Measurements from ENCODE around the gene IRF2. TPM values are rescaled to one million over a fixed set of nuclear protein-coding genes. Genes with fewer than 3 reads are reported as not detected.

IRF2 gene
- total and polyA plus RNA-seq, 2 donors (not counting 1 experiment from before 2014, with no cell fraction given), result 67.8 to 68.2 TPM

GRCh38 chr4:184439856-184440594, 34.3 kb downstream of the IRF2 start:
- Mint-ChIP-seq H3K27ac (peak overlapping the region; percentile 32), H3K9me3 (ENCODE audit: insufficient read depth) (no peaks in the 10 kb centered on the region), H3K4me3 (no peak overlapping the region), H3K27me3 (no peaks in the 10 kb centered on the region), H3K4me1 (peaks cover 79% of the 10 kb centered on the region)
- TF ChIP-seq EZH2 (IDR thresholded peaks at IDR 0.05; ENCODE audit: borderline replicate concordance, insufficient read depth, low read depth, low read length, poor library complexity, severe bottlenecking), result no peak
- CTCF ChIA-PET, result interaction anchor here (0.7 to 2.0 kb wide), 4 partner anchors 14 to 191 kb away, joined by 3 to 5 read pairs (median 4); no protein-coding TSS in a partner anchor
- ATAC-seq (ENCODE audit: low read depth) (no peak), DNase-seq (no peak)
- intact Hi-C loops (cut with micrococcal nuclease), result loop anchor here (2.0 kb wide), 1 partner anchor 19 kb away; no protein-coding TSS in a partner anchor
- Histone ChIP-seq H3K9me3 (ENCODE audit: control extremely low read depth in 1 of 3, control insufficient read depth in 2 of 3, insufficient read depth in 1 of 3, low read length in 2 of 3) (no peaks in the 10 kb centered on the region), H3K4me1 (ENCODE audit: control insufficient read depth in 2 of 2, insufficient read depth in 2 of 2, low read length in 2 of 2) (peaks cover 54 to 56% of the 10 kb centered on the region in 2 donors), H3K79me2 (ENCODE audit: control insufficient read depth, insufficient read depth, low read length) (peaks cover 98% of the 10 kb centered on the region), H4K20me1 (ENCODE audit: control insufficient read depth, insufficient read depth, low read length, poor library complexity, severe bottlenecking) (peaks cover 96% of the 10 kb centered on the region), H3K27ac (ENCODE audit: low read length in 2 of 2) (peak overlapping the region in 1 of 2 donors; percentile 19), H2AFZ (ENCODE audit: insufficient read depth, low read depth, low read length, poor library complexity, severe bottlenecking) (no peak overlapping the region), H3K9ac (ENCODE audit: low read length) (no peak overlapping the region), H3K27me3 (replicated peaks in 1 of 4; ENCODE audit: control extremely low read depth in 1 of 4, control insufficient read depth in 3 of 4, insufficient read depth in 4 of 4, low read length in 3 of 4) (no peaks in the 10 kb centered on the region), H3K4me3 (ENCODE audit: control extremely low read depth in 1 of 5, extremely low read depth in 1 of 5, insufficient read depth in 1 of 5, low read depth in 2 of 5, low read length in 4 of 5) (no peak overlapping the region), H3K36me3 (replicated peaks in 1 of 2; ENCODE audit: control extremely low read depth in 1 of 2, control insufficient read depth in 1 of 2, extremely low read depth in 1 of 2, insufficient read depth in 2 of 2, low read length in 1 of 2) (peaks cover 0 to 20% of the 10 kb centered on the region in 2 experiments), H3K4me2 (replicated peaks; ENCODE audit: low read depth, low read length, poor library complexity, severe bottlenecking) (no peak overlapping the region)
- POLR2A ChIA-PET, result no interaction called here
- WGBS (ENCODE audit: insufficient coverage), result 93% methylated on average over 20 of the region's 20 CpGs

GRCh38 chr4:184439386-184439785, 35.0 kb downstream of the IRF2 start:
- H3K27ac Mint-ChIP-seq, result no peak overlapping the region
- no peak for ATAC-seq (ENCODE audit: low read depth)
- WGBS (ENCODE audit: insufficient coverage), result 90% methylated on average over 2 of the region's 4 CpGs
- H3K4me3 ChIP-seq (ENCODE audit: control extremely low read depth in 1 of 5, extremely low read depth in 1 of 5, insufficient read depth in 1 of 5, low read depth in 2 of 5, low read length in 4 of 5), result no peak overlapping the region
- no peaks in the 10 kb centered on the region for H3K9me3 ChIP-seq (ENCODE audit: control extremely low read depth in 1 of 3, control insufficient read depth in 2 of 3, insufficient read depth in 1 of 3, low read length in 2 of 3)
- peaks cover 96% of the 10 kb centered on the region for H4K20me1 ChIP-seq (ENCODE audit: control insufficient read depth, insufficient read depth, low read length, poor library complexity, severe bottlenecking)
- no peak overlapping the region for H3K4me2 ChIP-seq (replicated peaks; ENCODE audit: low read depth, low read length, poor library complexity, severe bottlenecking)
- peaks cover 73% of the 10 kb centered on the region for H3K4me1 Mint-ChIP-seq
- no peak overlapping the region for H2AFZ ChIP-seq (ENCODE audit: insufficient read depth, low read depth, low read length, poor library complexity, severe bottlenecking)
- peaks cover 48 to 49% of the 10 kb centered on the region in 2 donors for H3K4me1 ChIP-seq (ENCODE audit: control insufficient read depth in 2 of 2, insufficient read depth in 2 of 2, low read length in 2 of 2)
- no peaks in the 10 kb centered on the region for H3K9me3 Mint-ChIP-seq (ENCODE audit: insufficient read depth)
- no peak overlapping the region for H3K4me3 Mint-ChIP-seq
- no peaks in the 10 kb centered on the region for H3K27me3 Mint-ChIP-seq
- peaks cover 98% of the 10 kb centered on the region for H3K79me2 ChIP-seq (ENCODE audit: control insufficient read depth, insufficient read depth, low read length)
- H3K36me3 ChIP-seq (replicated peaks in 1 of 2; ENCODE audit: control extremely low read depth in 1 of 2, control insufficient read depth in 1 of 2, extremely low read depth in 1 of 2, insufficient read depth in 2 of 2, low read length in 1 of 2), result peaks cover 0 to 22% of the 10 kb centered on the region in 2 experiments
- H3K27me3 ChIP-seq (replicated peaks in 1 of 4; ENCODE audit: control extremely low read depth in 1 of 4, control insufficient read depth in 3 of 4, insufficient read depth in 4 of 4, low read length in 3 of 4), result no peaks in the 10 kb centered on the region
- CTCF ChIA-PET, result interaction anchor here (0.7 kb wide), 1 partner anchor 190 kb away, joined by 3 read pairs; no protein-coding TSS in a partner anchor
- no peak for TF ChIP-seq CTCF (IDR thresholded peaks at IDR 0.05)
- no peak for TF ChIP-seq EZH2 (IDR thresholded peaks at IDR 0.05; ENCODE audit: borderline replicate concordance, insufficient read depth, low read depth, low read length, poor library complexity, severe bottlenecking)
- no peak overlapping the region for H3K9ac ChIP-seq (ENCODE audit: low read length)
- intact Hi-C loops (cut with micrococcal nuclease), result loop anchor here (2.0 kb wide), 1 partner anchor 19 kb away; no protein-coding TSS in a partner anchor
- no peak overlapping the region for H3K27ac ChIP-seq (ENCODE audit: low read length in 2 of 2)
- POLR2A ChIA-PET, result no interaction called here
- no peak for DNase-seq
